ENCODE measurements around the gene DMAP1.

Gene DMAP1

GRCh38 chr1:44229435-44230167 lies 16.3 kb downstream of the DMAP1 start:
- DNase-seq (ENCODE audit: low read depth): no peak

- no peak for DNase-seq (ENCODE audit: low read depth)
Measured at GRCh38 chr1:44230796-44231195, 17.5 kb downstream of the DMAP1 start.

DNA sequence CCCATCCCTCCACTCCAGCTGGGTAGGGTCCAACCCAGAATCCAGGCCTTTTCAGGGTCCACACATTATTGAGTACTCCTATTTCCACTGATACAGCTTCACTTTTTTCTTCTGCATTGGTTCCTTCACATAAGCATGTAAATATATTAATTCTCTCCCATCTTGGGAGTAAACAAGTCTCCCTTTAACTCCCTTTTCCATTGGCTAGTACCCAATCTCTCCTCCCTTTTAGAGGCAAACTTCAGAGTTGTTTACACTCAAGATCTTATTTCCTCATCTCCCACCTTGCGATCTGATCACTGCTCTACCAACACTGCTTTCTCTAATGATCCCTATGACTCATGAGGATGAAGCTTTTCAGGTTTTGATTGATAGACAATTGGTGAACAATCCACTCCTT lies 20.3 kb downstream of the DMAP1 start:
- no peak for DNase-seq (ENCODE audit: low read depth)

DNA sequence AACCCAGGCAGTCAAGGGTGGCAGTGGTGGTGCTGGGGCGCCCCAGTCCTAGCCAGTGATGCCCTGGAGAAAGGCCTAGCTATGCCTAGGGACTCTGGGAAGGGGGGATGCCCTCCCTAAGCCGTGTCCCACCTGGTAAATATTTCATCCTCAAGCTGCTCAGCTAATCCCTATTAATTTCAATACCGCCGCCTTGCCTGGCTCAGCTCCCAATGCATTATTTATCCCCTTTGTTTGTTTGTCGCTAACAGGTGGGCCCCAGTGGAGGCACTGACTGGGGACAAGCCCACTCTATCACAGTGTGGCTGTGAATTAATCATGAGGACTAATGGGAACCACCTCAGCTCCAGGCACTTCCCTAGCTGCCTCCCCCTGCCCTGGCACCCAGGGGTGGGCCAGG lies 22.5 kb downstream of the DMAP1 start:
- no peak for DNase-seq (ENCODE audit: low read depth)

DNA sequence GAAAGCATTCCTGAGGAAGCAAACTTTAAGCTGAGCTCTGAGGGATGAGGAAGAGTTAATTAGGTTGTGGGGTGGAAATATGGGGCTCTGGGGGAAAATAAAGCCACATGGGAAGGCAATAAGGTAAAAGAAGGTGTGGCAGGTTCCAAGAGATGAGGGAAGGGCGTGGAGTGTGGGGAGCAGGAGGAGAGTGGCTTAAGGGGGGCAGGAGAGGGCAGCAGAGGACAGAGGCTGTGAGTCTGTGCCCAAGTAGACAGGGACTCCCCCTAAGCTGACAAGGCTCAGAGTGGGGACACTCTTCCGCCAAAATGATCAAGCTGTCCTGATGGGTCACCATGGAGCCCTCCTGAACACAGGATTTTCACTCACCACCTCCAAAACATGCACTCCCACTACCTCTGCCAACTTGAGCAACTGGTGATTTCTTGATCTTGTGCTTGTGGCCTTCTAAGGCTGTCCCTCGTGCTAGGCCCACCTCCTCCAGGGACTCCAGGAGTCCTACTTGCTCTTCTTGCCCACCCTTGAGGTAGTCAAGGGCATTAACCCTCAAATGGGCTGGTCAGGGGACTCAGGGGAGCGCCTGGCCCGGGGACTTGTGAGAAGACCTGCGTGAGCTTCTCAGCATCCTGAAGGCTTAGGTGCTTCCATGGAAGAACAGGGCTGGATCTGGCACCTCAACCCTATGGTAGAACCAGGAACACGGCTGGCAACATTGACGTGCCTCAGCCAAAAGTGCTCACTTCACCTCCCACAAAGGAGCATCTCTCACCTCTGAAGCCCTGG lies 23.4 kb downstream of the DMAP1 start:
- no peak for DNase-seq (ENCODE audit: low read depth)

DNA sequence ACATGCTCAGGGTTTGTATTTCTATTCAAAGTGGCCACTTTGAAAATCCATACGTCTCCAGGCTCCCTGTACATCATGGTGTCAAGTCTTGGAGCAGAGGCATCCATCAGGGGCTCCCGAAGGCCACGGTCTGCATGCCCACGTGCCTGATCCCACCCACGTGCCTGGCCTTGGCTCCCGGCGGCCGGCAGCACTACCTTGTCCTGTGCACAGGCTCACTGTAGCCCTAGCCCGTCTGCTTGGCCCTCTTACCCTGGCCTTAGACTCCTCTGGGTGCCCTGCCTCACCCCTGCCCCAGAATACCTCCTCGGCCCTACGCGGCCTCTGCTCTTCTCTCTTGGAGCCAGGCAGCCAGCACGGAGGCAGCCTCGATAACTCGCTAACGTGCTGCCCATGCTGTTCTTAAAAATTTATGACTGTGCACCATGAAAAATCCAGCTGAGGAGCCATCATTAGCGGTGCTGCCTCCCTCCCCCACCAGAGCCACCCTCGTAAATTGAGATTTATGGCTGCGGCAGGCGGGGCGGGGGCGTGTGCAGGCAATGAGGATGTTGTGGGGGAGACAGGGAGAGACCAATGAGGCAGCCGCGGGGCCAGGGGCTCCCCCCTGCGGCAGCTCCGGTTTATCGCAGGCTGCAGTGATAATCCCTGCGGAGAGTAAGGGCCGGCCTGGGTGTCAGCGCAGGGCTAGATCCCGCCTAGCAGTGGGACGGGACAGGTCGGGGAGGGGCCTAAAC lies 24.6 kb downstream of the DMAP1 start:
- DNase-seq (ENCODE audit: low read depth): no peak

DNA sequence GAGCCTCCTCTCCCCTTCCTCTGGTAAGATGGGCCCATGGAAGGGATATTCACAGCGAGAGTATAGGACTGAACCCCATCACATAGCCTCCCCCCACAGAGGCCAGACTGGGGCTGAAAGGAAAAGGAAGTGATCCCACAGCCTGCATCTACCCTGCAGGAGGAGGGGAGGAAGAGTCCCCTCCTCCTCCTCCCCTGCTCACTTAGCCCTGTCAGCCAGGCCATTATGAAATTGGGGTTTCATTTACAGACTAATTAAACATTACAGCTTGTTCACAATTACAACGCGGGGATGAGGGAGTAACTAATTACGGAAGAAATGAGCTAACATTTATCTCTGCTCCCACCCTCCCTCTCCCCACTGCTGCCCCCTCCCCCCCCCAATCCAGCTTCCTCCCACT lies 25.4 kb downstream of the DMAP1 start:
- no peak for DNase-seq (ENCODE audit: low read depth)

DNA sequence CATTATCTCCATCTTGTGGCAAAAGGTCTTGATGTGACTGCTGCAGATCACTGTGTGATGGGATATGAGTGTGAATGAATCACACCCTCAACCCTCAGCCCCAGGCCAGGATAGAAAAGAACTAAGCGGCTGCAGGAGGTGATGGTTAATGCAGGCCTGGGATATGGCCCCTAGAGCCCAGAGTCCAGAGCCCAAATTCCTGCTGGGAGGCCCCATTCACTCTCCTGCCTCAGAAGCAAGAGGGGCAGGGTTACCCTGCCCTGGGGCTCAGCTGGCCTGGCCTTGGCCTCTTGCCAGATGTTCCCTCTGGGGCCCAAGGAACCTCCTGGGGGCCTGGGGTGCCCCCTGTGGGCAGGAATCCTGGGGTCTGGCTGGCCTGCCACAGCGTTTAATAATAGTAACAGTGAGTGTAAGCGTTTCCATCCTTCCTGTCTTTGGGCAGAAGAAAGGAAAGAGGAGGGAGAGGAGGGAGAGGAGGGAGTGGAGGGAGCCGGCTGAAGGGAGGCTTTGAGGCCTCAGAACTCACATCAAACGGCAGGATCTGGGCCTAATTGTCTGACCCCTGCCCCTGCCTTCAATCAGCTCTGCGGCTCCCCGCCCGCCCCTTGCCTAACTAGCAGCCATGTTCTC lies 26.2 kb downstream of the DMAP1 start:
- peak; percentile 11 for DNase-seq (ENCODE audit: low read depth)

DNA sequence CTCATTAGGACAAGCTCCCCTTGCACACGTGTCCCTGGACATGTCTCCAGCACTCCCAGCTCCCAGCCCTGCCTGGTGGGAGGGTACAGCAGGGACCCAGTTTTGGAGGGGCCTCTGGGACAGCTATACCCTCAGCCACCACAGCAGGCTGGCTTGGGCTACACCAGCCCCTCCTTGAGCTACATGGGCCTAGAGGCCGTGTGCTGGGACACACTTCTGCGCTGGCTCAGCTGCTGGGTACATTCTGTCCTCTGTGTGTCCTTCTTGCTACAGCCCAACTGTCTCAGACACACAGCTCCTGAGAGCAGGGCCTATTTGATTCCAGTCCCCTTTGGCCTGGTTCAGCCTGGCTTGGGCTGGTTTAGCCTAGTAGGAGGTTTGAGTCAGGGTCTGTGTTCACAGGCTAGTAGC lies 26.7 kb downstream of the DMAP1 start:
- DNase-seq (ENCODE audit: low read depth): no peak

DNA sequence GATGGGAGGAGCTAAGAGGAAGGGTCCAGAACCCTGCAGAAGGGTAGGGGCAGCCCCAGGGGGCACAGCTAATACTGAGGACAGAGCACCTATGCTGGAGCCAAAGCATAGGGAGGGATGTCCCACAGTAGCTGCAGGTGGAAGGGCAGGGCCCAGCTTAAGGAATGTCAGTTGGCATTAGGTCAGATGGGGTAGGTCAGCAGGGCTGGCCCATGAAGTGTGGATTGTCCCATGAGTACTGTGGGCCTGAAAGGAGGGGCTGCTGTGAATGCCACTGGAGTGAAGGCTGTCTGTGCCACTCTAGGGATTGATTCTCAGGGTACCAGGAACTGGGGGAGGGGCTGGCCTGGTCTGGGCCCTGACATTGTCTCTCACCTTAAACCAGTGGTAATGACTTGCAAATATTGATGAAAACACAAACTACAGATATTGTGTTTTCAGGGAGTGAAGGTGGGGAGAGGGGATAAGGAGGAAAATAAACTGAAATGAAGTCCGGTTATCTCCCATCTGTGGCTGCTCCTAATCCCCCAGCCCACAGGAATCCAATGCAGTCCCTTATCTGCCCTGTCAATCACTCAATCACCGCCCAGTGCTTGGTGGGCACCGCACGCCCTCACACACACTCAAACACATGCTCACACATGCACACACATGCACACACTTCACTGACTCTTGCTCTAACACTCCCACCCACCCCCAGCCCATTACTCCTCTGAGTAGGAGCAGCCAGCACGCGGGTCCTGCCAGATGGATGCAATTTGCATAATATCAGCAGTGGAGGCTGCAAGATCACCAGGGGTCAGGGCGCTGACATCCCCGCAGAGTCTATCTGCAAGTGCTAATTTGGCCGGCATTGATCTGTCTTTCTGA lies 27.8 kb downstream of the DMAP1 start:
- DNase-seq (ENCODE audit: low read depth): no peak

- DNase-seq (ENCODE audit: low read depth): no peak
Measured at GRCh38 chr1:44242746-44243145, 29.5 kb downstream of the DMAP1 start.

- no peak for DNase-seq (ENCODE audit: low read depth)
Measured at GRCh38 chr1:44243782-44244495, 30.7 kb downstream of the DMAP1 start.

- DNase-seq (ENCODE audit: low read depth): no peak
Measured at GRCh38 chr1:44244986-44245385, 31.7 kb downstream of the DMAP1 start.

GRCh38 chr1:44246806-44247205 lies 33.5 kb downstream of the DMAP1 start:
- no peak for DNase-seq (ENCODE audit: low read depth)

- DNase-seq (ENCODE audit: low read depth): no peak
Measured at GRCh38 chr1:44249543-44249942, 36.3 kb downstream of the DMAP1 start.

GRCh38 chr1:44250068-44250781 lies 37.0 kb downstream of the DMAP1 start:
- DNase-seq (ENCODE audit: low read depth): no peak

DNA sequence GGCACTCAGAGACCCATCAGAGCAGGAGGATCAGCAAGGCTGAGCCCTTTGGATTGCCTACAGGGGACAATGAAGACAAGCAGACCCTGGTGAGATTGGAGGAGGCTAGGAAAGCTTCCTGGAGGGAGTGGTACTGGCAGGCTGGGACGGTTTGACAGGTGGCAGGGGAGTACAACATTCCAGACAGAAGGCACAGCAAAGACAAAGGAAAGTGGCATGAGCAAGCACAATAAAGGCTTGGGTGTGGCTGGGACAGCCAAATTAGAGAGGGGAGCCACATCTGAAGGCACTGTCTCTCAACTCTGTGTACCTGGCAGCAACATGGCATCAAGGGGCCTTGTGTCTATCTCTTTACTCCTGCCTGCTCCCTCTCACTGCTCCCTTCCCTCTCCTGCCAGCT lies 38.2 kb downstream of the DMAP1 start:
- no peak for DNase-seq (ENCODE audit: low read depth)

DNA sequence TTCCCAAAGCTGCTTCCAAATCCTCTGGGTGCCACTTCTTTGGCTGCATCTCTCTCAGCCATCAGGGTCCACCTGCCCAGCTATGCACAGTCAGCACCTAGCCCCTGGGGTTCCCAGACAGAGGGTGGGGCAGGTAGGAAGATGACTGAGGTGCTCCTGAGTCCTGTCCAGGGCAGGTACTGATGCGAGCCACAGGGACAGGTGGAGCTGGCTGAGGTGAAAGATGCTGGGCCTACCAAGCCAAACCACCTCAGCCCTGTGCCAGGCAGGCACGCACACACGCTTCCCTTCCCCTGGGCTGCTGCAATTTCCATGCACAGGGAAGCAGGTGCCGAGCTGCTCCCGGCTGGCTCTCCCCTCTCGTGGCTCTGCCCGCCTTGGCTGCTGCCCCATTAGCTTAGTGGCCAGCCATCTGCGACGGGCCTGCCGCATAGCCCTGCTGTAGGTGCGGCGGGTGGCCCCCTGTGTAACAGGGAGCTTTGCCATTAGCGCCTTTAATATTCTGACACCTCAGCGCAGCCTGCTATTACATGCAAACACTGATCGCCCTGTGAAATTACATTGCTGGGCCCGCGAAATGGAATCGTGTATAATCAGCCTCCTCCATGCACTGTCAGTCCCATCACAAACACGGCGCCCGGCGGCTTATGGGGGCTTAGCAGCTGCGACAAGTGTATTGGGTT lies 38.9 kb downstream of the DMAP1 start:
- no peak for DNase-seq (ENCODE audit: low read depth)

- DNase-seq (ENCODE audit: low read depth): no peak
Measured at GRCh38 chr1:44254392-44254910, 41.2 kb downstream of the DMAP1 start.

Measured in HS-27A (cell line).